GM21786 (cell line): ENCODE data around the gene TMTC2.

Experiments used
- ATAC-seq: cut with Tn5 transposase; IDR thresholded peaks from one replicate; pipeline ENCODE4 v1.9.1; 2021; ENCODE audit not compliant: unreplicated experiment

The TMTC2 gene

DNA sequence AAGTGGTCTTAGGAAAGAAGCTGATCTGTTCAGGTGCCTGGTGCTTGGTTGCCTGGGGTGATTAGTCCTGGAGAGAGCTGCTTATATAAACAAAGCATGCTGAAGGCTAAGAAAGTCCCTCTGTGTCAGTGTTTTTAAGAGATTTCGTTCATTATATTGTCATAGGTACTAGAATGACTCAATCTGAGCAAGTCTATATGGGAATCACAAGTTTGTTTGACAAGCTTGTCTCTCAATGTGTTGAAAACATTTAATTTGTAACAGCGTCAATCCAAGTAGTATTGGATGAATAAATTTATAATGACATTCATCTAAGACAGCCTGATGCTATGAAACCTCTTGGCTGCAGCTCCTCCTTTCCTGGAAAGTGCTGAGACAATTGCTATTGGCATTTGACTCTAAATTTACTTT lies 256.3 kb downstream of the TMTC2 start:
- ATAC-seq = peak; percentile 54

DNA sequence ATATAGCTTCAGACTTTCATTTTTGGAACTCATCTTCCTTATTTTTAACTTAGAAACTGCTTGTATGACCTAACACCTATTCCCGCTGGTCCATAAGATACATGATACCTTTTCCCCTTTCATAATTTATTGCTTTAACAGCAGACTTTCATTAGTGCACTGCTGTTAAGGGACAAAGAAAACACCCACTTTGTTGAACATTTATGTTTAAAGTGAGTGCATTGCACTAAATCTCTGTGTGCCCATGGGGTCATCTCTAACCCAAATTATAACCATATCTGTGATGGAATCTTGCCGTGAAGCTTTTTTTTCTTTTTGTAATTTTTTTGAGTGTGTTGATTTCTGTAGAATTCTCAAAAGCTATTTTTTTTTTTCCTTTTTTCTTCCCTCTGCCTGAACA lies 261.8 kb downstream of the TMTC2 start:
- ATAC-seq = no peak

DNA sequence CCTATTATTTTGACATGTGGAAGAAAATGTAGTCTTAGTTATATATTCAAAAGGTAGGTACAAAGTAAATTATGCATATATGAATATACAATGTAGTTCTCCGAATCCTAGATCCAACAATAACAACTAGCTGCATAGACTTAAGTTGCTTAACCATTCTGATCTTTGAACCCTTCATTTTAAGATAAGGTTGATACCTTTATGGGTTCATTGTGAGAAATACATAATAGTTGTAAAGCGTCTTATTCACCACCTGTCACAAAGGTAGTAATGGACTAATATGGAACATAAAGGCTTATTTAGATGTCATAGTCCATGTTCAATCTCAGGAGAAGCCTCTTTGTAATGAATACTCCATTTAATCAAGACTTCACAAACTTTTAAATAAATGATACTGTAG lies 263.6 kb downstream of the TMTC2 start:
- no peak for ATAC-seq

DNA sequence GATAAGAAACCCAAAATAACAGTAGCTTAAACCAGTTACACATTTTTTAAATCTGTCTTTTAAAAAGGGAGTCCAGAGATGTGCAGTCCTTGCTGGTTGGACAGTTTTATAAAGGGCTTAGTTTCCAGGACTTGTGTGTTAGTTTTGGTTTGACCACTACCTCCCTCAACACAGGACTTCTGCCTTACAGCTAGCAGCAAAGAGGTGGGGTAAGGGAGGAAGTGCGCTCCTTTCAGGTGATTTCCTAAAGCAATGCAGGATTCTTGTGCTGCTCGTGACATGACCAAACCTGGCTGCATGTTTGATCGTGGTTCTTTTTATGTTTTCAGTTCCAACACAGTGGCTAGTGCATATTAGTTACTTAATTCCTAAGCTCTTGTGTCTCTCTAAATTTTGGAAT lies 266.2 kb downstream of the TMTC2 start:
- peak; percentile 61 for ATAC-seq

DNA sequence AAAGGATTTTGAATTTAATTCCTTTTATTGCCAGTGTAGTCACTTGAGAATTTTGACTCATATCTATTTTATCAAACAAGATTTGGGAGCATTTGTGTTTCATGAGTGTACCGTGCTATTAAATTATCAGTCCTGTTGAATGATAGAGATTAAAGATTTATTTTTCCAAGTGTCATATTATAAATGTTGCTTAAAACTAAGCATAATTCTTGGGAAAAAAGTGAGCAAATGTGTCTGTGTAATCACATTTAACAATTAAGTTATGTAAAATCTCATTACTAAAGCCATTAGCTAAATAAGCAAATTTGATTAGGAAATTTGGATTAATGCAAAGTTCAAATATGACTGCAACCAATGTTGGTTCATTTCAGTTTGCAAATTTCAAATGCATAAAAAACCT lies 266.7 kb downstream of the TMTC2 start:
- ATAC-seq = no peak

DNA sequence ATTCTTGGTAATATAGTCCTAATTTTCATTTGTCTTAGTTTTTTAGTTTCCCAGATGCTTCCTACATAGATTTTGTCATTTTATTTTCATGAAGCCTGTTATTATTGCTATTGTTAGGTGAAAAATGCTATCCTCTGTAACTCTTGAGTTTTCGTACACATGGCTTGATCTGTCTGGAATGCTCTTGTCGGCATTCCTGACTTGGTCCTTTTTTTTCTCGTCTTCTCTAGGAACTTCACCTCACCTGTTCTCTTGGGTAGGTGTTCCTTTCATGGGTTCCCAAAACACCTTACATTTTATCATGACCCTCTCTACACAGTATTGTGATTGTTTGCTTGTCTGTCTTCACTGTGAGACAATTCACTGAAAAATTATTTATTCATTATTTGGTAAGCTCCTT lies 267.4 kb downstream of the TMTC2 start:
- no peak for ATAC-seq

DNA sequence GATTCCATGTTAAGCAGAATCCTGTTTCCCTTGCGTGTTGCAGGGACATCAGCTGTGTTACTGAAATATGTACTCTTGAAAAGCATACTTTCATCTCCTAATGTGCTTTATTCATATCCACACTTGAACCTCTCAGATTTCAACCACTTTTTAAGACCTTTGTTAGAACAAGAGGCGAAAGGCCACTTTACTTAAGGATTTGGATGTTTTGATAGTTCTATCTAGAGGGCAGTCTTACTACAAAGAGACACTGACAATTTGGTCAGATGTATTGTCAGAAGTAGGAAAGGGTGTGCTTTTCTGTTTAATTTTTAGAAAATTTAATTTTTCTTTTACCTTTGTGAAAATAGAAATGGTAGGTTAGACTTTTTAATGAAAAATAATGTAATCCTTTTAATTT lies 267.9 kb downstream of the TMTC2 start:
- ATAC-seq = no peak

DNA sequence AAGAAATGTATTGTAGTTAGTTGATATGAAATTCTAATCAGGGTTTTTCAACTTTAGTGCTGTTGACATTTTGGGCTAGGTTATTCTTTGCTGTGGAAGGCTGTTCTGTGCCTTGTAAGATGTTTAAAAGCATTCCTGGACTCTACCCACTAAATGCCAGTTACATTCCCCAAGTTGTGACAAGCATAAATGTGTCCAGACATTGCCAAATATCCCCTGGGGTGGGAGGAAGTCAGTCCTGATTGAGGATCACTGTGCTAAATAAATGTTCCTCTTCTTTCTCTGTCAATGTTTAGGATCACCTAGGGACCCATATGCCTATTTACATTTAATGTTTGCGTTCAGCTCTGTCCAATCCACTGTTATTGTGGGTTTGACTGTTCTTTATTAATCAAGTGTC lies 268.3 kb downstream of the TMTC2 start:
- ATAC-seq = no peak

DNA sequence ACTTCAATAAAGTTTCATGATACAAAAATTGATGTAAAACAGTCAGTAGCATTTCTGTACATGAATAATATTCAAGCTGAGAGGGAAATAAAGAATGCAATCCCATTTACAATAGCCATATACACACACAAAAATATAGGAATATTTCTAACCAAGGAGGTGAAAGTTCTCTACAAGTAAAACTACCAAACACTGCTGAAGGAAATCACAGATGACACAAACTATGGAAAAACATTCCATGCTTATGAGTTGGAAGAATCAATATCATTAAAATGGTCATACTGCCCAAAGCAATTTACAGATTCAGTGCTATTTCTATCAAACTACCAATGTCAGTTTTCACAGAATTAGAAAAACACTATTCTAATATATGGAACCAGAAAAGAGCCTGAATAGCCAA lies 272.3 kb downstream of the TMTC2 start:
- ATAC-seq = no peak

DNA sequence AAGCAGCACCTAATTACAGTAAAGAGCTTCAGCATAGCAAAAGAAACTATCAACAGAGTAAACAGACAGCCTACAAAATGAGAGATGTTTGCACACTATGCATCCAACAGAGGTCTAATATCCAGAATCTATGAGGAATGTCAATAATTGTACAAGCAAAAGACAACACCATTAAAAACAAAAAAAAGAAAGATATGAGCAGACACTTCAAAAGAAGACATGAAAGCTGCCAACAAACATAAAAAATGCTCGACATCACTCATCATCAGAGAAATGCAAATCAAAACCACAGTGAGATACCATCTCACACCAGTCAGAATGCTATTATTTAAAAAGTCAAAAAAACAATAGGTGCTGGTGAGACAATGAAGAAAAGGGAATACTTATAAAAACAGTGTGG lies 273.1 kb downstream of the TMTC2 start:
- ATAC-seq = no peak

DNA sequence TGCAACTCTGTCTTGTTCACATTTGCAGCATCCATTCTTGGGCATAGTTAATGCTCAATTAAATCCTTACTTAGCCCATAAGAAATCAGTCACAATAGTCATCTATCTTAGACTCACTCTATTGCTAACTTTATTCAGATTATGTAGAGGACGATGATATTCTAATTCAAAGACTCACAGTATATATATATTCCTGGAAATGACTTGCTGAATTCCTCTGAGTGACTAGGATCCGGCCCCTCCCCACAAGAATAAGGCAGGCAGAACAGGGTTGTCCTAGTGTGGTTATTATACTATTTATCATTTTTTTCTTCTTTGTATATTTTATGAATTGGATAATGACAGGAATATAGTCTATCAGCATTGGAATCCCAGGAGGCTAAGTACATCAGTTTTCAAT lies 275.1 kb downstream of the TMTC2 start:
- no peak for ATAC-seq

DNA sequence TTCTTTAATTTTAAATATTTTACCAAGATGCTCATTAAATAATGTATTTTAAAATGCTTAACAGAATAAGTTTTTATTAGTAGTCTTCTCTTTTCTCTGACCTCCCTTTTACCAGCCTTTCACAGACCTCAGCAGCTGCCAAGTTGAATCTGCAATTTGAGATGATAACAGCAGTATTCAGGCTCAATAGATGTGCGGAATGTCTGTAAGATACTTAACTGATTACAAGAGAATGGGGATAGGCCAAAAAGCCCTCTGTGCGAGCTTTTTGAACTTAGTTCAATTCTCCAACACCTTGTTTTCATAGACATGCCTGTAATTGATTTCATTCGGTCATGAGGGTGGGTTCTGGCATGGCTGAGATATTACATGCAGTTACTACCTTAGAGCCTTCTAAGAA lies 277.2 kb downstream of the TMTC2 start:
- ATAC-seq = no peak

DNA sequence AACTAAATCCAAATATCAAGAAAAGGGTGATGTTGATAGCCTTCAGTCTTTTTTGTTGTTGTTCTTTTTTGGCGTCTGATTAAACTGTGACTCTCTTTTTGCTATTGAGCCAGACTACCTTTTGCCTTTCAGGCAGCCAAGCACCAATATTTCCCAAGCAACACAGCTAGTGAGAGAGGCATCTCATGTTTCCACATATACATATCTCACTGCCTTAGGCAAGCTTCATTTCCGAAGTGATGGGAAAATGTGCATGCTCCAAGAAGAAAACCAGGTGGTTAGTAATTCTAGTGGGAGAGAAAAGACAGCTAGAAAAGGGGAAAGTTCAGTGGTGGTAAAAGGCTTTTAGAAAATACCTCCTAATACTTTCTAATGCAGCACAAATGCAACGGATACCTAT lies 277.7 kb downstream of the TMTC2 start:
- no peak for ATAC-seq

DNA sequence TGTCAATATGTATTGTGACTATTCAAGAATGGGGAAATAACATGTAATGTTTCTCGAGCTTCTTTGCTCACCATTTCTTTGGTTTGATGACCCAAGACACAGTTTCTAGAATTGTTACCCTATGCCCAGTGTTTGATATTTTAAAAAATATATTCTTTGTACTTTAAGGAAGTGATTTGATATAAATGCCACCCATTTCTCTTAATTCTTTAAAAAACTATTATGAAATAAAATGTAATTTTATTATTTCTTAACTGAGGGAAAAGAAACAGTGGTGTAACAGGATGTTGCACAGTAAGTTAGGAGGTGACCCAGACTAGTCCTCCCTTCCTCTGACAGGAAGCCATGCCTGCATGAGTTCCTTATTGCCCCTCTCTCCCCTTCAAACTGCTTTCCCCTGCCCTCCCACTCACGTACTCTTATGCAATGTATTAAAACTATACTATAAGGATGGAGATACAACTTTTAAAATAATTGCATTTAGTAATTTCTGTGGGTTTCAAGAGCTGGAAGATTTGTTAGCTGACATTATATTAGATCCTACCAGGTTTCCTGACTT lies 279.4 kb downstream of the TMTC2 start:
- ATAC-seq = no peak

DNA sequence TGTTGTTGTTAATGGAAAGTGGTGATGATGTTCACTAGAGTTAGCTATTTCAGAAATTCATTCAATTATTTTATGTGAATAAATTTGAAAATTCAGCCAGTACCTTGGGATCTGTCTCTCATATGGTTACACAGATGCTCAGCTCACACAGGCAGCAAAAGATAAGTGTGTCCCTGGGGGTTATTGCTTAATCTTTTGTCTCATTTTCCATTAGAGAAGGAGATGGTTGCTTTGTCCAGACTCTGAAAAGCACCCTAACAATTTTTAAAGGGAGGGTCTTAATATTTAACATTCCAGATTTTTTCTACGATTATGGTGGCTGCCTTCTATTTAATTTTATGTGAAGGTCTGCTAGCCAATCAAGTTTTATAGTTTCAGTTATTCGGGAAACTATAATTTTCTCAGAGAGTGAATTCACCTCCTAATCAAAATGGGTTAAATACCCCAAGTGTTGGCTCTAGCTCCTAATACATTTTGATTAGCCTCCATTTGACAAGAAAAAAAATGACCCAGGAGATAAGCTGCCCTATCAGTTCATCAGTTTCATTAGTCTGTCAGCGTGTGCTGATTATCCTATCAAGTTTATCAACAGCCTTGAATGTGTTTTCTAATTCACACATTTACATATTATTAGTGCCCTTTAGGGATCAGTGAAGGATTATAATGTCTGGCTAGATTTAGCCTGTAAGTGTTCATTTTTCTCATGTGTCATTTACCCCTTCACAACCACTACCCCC lies 282.1 kb downstream of the TMTC2 start:
- no peak for ATAC-seq

DNA sequence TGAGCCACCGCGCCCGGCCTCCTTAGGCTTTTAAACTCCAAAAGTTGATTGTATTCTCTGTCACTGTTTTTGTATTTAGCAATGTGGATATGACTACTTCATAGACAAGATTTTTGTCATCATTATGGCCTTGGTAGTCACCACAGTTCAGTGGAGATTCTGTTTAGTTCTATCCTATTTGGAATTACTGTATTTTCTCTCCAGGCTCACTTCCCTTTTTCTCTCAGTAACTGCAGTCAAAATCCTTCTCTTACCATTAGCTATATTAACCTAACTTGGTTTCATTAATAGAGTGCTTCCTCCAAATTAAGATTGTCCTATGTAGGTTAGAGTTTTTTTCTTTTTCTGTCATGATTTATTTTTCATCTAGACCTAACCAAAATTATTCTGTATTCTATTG lies 283.9 kb downstream of the TMTC2 start:
- ATAC-seq = no peak

DNA sequence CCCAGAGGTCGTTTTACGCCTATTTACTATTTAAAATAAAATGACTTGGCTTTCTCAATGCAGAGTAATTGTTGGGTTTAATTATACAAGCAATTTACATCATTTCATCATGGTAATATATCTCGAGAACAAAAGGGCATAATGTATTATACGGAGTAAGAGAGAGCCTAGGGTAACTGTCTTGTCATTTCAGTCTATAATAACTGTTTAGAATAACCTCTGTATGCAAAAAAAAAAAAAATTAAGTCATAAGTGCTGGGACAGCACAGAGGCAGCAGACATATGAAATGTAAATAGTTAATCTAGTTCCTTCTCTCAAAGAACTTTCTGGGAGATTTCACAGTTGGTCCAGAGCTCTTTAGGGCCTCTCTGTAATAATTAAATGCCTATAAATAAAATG lies 284.9 kb downstream of the TMTC2 start:
- no peak for ATAC-seq

DNA sequence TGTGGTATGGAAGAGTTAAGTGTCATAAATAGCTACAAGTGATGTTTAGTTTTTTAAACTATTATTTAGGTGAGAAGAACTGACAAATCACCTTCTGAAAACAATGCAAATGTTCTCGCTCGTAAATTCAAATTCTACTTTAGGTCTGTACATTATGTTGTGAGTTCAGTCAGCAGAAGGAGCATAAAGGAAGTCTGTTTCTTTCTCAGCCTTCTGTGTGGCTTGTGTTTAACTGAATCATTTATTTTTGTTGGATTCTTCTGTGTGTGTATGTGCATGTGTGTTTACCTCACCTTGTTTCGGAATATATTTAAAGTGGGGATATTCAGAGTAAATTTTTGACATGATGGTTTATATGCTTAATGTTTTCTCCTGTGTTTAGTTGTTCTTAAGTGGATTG lies 285.9 kb downstream of the TMTC2 start:
- ATAC-seq = no peak

DNA sequence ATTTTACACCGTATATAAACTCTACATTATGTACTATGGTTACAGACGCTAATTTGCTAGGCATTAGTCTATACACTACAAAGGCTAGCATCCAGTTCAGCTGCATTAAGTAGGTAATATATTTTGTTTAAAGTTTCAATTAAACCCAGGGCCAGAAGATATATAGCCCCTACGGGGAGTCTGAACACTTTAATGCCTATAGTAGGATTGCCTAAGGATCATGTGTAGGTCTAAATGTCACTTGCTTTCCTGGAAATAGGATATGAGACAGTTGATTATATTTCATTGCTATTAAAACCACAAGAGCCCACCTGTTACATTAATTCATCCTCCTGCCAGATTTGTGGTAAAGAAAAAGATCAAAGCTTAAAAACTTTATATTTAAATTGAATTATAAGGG lies 286.9 kb downstream of the TMTC2 start:
- no peak for ATAC-seq

DNA sequence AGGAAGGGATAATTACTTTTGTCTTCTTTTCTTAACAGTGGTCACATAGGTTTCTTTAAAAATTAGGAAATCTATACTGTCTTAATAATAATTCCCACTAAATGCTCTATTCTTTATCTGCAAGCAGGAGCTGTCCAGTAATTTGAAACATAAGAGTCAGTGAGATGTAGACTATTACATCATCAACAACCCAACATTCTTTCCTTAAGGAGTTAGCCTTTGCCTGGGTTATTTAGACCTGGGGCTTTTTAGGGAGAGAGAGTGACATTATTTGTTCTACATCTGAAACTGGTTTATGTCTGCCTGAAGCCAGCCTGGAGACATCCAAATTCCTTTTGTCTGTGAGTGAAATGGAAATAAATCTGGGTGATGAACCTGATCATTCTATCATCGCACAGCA lies 294.4 kb downstream of the TMTC2 start:
- ATAC-seq = no peak

DNA sequence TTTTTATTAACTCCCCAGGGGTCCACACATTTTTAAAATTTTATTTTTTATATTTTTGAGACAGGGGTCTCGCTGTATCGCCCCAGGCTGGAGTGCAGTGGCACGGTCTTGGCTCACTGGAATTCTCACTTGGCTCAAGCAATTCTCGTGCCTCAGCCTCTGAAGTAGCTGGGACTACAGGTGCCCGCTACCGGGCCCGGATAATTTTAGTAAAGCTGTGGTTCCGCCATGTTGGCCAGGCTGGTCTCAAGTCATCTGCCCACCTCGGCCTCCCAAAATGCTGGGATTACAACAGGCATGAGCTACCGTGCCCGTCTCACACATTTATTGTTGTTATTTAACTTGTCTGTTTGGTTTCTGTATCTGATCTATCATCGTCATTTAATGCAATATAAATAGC lies 307.4 kb downstream of the TMTC2 start:
- no peak for ATAC-seq

DNA sequence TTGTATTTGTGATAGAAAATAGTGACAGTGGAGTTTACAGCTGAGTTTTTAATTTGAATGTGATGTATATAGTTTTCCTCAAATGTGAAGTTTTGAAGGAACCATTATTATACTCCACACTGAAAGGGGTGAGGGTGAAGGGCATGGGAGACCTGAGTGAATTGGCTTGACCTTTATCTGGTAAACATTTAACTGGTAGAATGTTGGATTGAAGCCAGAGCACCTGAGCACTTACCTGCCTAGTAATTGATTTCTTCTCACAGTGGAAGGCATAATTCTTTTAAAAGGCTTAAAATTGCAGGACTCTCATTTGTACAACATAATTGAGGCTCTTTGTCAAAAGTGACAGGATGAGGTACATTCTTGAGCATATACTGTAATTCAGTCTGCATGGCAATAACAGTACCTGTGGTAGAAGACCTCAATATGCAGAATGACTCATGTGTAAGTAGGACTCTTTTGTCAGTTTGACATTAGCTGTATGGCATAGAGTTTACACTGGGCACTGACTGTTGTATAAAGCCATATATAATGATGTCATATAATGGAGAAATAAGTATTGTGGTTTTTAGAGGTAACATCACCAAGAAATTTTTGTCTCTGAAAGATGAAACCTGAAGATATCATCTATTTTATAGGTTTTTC lies 309.6 kb downstream of the TMTC2 start:
- ATAC-seq = peak; percentile 69

DNA sequence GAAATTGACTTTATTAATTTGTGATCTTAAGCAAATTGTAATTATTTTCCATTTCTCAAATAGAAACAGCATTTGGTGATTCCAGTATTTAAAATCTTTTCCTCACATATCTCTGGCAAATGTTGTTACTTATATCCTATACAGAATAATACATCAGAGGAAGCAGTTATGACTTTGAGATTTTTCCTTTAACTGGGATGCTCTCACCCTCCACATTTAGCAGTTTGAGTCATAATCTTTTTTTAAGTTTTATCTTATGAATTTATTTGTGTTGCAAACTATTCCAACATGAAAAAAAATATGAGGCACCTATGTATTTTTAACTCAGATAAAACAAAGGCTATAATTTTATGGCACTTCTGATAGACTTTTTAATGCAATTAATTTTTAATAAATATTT lies 311.8 kb downstream of the TMTC2 start:
- no peak for ATAC-seq
